Head of caudate nucleus (tissue), 42 donors: ENCODE data around the gene STRA8.
A peak's percentile ranks its signal among the peaks of the same experiment; 100 is the strongest.

Source experiments
- DNase-seq, 42 donors: peaks; one replicate each; pipeline versions ENCODE4 v3.0.0 to v3.0.0-alpha.2; 2020 to 2021; ENCODE audit warnings: mixed read lengths in 7 of 42
- intact Hi-C: fragments of 100-400 bp; cut with DNase I; formaldehyde crosslinking; loops from one replicate; pipeline ENCODE4 v1.15.0; 2022

Gene STRA8

GRCh38 chr7:135283959-135284638 is 50.5 kb downstream of the STRA8 start:
- DNase-seq, result peak in 2 of 42 donors; percentile 29 to 34
- intact Hi-C loops, result loop anchor here (5.0 kb wide), 2 partner anchors 273 to 363 kb away; partner anchors contain the start of gene NUP205

DNA sequence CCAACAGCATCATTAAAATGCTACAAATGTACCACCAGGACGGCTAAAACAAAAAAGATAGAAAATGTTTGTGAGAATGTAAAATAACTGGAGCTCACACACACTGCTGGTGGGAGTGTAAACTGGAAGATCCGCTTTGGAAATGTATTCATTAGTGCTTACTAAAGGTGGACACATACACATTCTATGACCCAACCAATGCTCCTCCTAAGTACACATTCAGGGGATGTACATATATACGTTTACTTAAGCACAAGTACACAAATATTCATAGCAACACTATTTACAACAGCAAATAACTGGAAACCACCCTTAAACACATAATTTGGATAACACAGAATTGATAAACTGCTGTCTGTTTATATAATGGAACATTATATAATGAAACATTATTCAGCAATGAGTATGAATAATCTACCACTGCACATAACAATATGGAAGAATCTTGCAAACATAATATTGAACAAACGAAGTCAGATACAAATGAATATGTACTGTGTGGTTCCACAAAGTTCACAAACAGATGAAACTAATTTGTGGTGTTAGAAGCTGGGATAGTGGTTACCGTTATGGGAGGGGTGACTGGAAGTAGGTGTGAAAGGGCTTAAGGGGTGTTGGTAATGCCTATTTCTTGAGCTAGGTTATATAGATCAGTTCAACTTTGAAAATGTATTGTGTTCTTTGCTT is 52.1 kb downstream of the STRA8 start:
- DNase-seq, result no peak
- intact Hi-C loops, result no loop called here

GRCh38 chr7:135286876-135287275 is 53.2 kb downstream of the STRA8 start:
- no peak for DNase-seq
- intact Hi-C loops, result no loop called here

DNA sequence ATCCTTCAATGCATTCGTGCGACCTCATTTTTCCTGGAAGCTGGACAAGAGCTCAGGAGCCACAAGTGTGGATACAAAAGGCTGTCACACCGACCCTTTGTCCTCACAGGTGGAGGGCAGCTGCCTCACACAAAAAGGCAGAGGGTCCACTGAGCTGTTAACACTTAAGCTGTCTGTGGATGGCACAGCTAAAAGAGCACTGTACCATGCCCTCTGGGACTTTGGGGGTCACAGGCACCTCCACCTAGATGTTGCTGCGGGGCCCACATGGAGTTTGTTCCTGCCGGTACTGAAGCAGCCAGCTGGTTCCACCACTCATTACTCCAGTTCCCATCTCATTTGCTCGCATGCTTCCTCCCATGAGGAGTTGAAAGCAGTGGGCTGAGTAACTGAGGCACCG is 57.0 kb downstream of the STRA8 start:
- intact Hi-C loops, result no loop called here
- no peak for DNase-seq

DNA sequence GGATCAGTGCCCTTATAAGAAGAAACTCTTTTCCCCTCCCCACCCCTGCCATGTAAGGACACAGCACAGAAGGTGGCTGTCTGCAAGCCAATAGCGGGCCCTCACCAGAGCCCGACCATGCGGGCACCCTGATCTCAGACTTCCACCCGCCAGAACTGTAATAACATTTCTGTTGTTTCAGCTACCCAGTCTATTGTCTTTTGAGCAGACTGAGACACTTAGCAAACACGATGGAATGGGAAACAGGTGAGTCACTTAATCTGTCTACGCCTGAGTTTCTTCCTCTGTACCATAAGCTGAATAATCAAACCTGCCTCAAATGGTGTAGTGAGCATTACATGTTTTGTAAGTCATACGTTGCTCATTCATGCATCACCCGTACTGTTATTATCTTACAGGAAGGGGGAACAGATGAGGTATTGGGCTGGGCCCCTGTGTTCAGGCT is 58.2 kb downstream of the STRA8 start:
- intact Hi-C loops, result no loop called here
- DNase-seq, result no peak

DNA sequence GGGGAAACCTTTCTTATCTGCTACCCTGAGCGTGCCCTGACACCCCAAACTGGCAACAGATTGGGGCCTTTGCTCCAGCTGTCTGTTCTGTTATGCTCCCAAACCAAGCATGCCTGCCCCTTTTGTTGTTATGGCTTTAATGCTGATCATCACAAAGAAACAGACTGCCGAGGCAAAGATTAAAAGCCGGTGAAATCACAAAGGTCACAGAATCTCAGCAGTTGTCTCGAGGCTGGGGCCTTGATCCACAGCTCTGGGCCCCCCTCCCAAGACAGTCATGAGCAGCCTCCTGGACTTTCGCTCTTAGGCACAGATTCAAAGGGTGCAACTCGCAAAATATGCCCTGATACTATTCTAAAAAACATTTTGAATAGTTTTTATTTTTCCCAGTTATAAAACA is 65.6 kb downstream of the STRA8 start:
- no peak for DNase-seq
- intact Hi-C loops, result no loop called here

DNA sequence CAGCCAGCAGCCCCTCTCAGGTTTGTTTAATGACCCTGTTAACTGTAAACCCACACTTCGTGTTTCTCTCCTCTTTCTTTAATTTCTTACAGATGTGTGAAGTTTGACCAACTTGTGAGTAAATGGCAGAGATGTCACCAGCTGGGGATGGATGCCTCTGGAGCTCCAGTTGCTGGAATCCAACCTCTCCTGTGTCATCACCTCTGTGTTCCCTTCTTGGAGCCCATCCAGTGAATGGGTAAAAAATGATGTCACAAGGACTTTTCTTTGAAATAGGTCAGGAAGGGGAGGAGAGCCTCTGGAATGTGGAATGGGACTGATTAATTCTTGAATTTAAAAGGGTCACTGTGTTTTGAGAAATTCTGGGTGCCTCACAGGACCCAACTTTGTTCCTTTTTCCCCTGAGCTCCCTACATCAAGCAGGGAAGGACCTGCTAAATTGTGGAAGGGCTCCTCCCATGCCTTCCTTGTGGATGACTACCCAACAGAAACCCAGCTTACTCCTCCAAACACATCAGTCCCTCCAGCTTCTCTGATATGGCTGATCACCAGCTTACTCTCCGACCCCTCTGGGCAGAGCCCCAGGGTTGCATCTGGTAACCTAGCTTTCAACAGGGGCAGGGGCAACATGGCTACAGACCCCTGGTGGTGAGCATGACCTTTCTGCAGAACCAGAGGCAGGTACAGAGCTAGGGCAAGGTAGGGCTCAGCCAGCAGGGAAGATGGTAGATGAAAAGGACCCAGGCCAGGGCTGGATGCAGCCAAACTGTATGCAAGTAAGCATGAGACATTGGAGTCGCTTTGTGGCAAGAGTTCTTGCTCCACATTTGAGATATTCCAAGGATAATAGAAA is 67.5 kb downstream of the STRA8 start:
- peak in 1 of 42 donors; percentile 29 for DNase-seq
- intact Hi-C loops, result no loop called here
